HEK293T (cell line): ENCODE data around the gene MPHOSPH6.

Source experiments
- BHLHE40 ChIP-seq: fragments of 450-650 bp; IDR thresholded peaks from 2 replicates; pipeline ENCODE4 v1.6.1; 2016; ENCODE audit warnings: mild to moderate bottlenecking, moderate library complexity, borderline replicate concordance
- ELF4 ChIP-seq: fragments of 450-650 bp; IDR thresholded peaks from 2 replicates; pipeline ENCODE4 v1.6.1; 2017; ENCODE audit warnings: antibody characterized with exemption
- TARDBP ChIP-seq: fragments of 450-650 bp; IDR thresholded peaks from 2 replicates; pipeline ENCODE4 v1.6.1; 2016

GRCh38 chr16:82201926-82202325 is 31.9 kb upstream of the MPHOSPH6 start:
- TF ChIP-seq ELF4 (no peak), TARDBP (no peak), BHLHE40 (no peak)
